Subcutaneous adipose tissue (tissue), 4 donors: Measurements from ENCODE around the gene ESX1. TPM values are rescaled to one million over a fixed set of nuclear protein-coding genes. Genes with fewer than 3 reads are reported as not detected.

Source experiments
- CTCF ChIP-seq: fragments of 450-650 bp; IDR thresholded peaks from one replicate; pipeline ENCODE4 v1.5.1; 2016; ENCODE audit warnings: low read depth, mild to moderate bottlenecking, control low read depth, antibody characterized with exemption, moderate library complexity
- total RNA-seq, 4 donors: library from RNA; depleted of rRNA; stranded (reverse); fragments of >200 nt; gene quantifications; one replicate each; pipeline ENCODE4 v1.1.0, GENCODE V29; 2016

Gene ESX1
- total RNA-seq, 4 donors from 2014 or later = not detected

GRCh38 chrX:104211187-104211586, 43.5 kb downstream of the ESX1 start:
- no peak for TF ChIP-seq CTCF

GRCh38 chrX:104205548-104205947, 49.2 kb downstream of the ESX1 start:
- TF ChIP-seq CTCF = no peak

Other genes with a start within 250 kb of the ESX1 start
- gene H2BW1, start 241.2 kb downstream of the ESX1 start, total RNA-seq = not detected
- gene H2BW2, start 215.0 kb downstream of the ESX1 start, total RNA-seq = not detected
- gene TMSB15C, start 178.7 kb downstream of the ESX1 start, total RNA-seq = 1 to 10 TPM in 2 of 4 donors, under 1 TPM in 2; 0.38 to 2.7 (median 1.2) TPM
- gene ZCCHC18, start 142.4 kb downstream of the ESX1 start, total RNA-seq = 1 to 10 TPM in 1 of 4 donors, under 1 TPM in 2, not detected in 1; 0.19 to 1.1 (median 0.51) TPM
- 10 to 100 TPM; 10.6 to 24.5 (median 17.3) TPM for gene SLC25A53, start 97.9 kb downstream of the ESX1 start, total RNA-seq
- gene FAM199X, start 88.5 kb downstream of the ESX1 start, total RNA-seq = 10 to 100 TPM; 33.5 to 93.1 (median 54.7) TPM